Activated T-helper 1 cell treated with Interleukin-2 at 50 U/mL for 16 hours (primary cell): ENCODE results near the gene TMEM123.

Source experiments
- DNase-seq: peaks from one replicate; pipeline ENCODE4 v3.0.0-alpha.2; 2020; ENCODE audit warnings: low read depth

TMEM123 gene

GRCh38 chr11:102471474-102471873, 18.9 kb upstream of the TMEM123 start:
- no peak for DNase-seq

- DNase-seq, result no peak
Observed at GRCh38 chr11:102470251-102470650, 17.7 kb upstream of the TMEM123 start.

- DNase-seq, result no peak
Observed at GRCh38 chr11:102469196-102469821, 16.7 kb upstream of the TMEM123 start.

GRCh38 chr11:102468616-102469195, 16.1 kb upstream of the TMEM123 start:
- DNase-seq, result no peak

- DNase-seq, result no peak
Observed at GRCh38 chr11:102467853-102468580, 15.5 kb upstream of the TMEM123 start.

GRCh38 chr11:102467080-102467708, 14.6 kb upstream of the TMEM123 start:
- DNase-seq, result no peak

- no peak for DNase-seq
Observed at GRCh38 chr11:102465696-102466095, 13.1 kb upstream of the TMEM123 start.

GRCh38 chr11:102464859-102465500, 12.4 kb upstream of the TMEM123 start:
- DNase-seq, result no peak

- DNase-seq, result no peak
Observed at GRCh38 chr11:102464037-102464436, 11.5 kb upstream of the TMEM123 start.

- DNase-seq, result no peak
Observed at GRCh38 chr11:102462610-102463009, 10.0 kb upstream of the TMEM123 start.

GRCh38 chr11:102459393-102459792, 6.8 kb upstream of the TMEM123 start:
- no peak for DNase-seq

- no peak for DNase-seq
Observed at GRCh38 chr11:102458548-102458947, 6.0 kb upstream of the TMEM123 start.

- DNase-seq, result no peak
Observed at GRCh38 chr11:102457865-102458264, 5.3 kb upstream of the TMEM123 start.

- no peak for DNase-seq
Observed at GRCh38 chr11:102457056-102457677, 4.6 kb upstream of the TMEM123 start.

GRCh38 chr11:102456381-102456780, 3.8 kb upstream of the TMEM123 start:
- DNase-seq, result no peak

- no peak for DNase-seq
Observed at GRCh38 chr11:102453921-102454320, 1.4 kb upstream of the TMEM123 start.

GRCh38 chr11:102453302-102453695, 734 bp upstream of the TMEM123 start:
- DNase-seq, result no peak

- peak; percentile 68 for DNase-seq
Observed at GRCh38 chr11:102451681-102452460, 694 bp downstream of the TMEM123 start.

GRCh38 chr11:102451041-102451680, 1.4 kb downstream of the TMEM123 start:
- DNase-seq, result no peak

GRCh38 chr11:102449651-102450570, 2.7 kb downstream of the TMEM123 start:
- DNase-seq, result no peak
